Loucy (cell line): ENCODE data around the gene RECQL5.

ENCODE experiments used
- EZH2phosphoT487 ChIP-seq: fragments of 200-600 bp; IDR thresholded peaks from 2 replicates; pipeline ENCODE4 v1.6.1; 2018; ENCODE audit warnings: antibody characterized with exemption, mild to moderate bottlenecking, moderate library complexity, borderline replicate concordance
- TF ChIP-seq, protein P1 (sequence below): fragments of 200-600 bp; sonication (generic); conservative IDR thresholded peaks from 2 replicates; pipeline ENCODE4 v1.5.1; 2014; ENCODE audit warnings: mild to moderate bottlenecking, antibody characterized with exemption, low read length

DNA sequence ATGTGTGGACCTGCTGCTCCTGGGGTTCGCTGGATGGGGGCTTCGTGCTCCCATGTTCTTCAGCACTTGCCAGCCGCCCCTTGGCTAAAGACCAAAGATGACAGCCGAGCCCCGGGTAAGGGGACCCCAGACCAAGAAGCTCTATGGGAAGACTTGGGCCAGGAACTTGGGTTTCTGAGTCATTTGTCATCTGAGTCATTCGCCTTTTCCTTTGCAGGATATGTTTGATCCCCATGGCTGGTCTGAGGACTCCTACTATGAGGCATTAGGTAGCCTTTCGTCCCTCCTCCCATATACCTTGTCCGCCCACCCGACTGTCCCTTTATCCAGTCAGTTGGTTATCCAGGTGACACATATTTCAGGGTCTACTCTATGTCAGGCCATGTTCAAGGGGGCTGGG, 36.6 kb upstream of the RECQL5 start:
- TF ChIP-seq, protein P1, sequence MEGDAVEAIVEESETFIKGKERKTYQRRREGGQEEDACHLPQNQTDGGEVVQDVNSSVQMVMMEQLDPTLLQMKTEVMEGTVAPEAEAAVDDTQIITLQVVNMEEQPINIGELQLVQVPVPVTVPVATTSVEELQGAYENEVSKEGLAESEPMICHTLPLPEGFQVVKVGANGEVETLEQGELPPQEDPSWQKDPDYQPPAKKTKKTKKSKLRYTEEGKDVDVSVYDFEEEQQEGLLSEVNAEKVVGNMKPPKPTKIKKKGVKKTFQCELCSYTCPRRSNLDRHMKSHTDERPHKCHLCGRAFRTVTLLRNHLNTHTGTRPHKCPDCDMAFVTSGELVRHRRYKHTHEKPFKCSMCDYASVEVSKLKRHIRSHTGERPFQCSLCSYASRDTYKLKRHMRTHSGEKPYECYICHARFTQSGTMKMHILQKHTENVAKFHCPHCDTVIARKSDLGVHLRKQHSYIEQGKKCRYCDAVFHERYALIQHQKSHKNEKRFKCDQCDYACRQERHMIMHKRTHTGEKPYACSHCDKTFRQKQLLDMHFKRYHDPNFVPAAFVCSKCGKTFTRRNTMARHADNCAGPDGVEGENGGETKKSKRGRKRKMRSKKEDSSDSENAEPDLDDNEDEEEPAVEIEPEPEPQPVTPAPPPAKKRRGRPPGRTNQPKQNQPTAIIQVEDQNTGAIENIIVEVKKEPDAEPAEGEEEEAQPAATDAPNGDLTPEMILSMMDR = no peak
- no peak for TF ChIP-seq EZH2phosphoT487
